ENCODE results near the gene KLHL7.

DNA sequence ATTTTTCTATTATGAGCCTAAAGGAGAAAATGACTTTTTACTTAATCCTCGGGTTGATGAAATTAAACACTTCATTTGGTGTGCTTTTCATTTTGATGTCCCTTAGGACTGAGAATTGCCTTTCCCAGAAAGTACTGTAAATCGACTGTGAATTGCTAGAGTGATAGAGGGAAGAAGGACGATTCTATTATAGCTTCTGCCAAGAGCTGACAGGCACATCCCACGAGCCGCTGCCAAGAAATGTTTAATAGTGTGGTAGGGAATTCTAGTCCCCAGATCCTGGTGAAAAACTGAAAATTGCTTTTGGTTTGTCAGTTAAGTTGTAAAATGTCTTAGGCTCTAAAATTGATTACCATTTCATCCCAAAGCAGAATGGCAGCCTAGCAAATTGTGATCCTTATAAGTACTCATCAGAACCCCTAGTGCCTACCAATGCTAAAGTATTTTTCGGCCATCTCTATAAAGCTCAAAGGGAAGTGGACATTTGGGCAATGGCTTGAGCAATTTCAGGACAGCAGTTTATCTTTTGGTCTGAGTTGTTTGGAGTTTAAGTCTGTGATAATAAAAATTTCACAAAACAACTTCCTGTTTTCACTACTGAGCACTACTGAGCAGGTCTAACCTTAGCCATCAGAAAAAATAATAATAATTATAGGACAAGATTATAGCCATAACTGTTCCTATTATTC is 47.0 kb upstream of the KLHL7 start:
- no peak for TF ChIP-seq POLR2A (IDR thresholded peaks at IDR 0.05)
- TF ChIP-seq, protein P1, sequence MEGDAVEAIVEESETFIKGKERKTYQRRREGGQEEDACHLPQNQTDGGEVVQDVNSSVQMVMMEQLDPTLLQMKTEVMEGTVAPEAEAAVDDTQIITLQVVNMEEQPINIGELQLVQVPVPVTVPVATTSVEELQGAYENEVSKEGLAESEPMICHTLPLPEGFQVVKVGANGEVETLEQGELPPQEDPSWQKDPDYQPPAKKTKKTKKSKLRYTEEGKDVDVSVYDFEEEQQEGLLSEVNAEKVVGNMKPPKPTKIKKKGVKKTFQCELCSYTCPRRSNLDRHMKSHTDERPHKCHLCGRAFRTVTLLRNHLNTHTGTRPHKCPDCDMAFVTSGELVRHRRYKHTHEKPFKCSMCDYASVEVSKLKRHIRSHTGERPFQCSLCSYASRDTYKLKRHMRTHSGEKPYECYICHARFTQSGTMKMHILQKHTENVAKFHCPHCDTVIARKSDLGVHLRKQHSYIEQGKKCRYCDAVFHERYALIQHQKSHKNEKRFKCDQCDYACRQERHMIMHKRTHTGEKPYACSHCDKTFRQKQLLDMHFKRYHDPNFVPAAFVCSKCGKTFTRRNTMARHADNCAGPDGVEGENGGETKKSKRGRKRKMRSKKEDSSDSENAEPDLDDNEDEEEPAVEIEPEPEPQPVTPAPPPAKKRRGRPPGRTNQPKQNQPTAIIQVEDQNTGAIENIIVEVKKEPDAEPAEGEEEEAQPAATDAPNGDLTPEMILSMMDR (IDR thresholded peaks at IDR 0.05), result no peak
